ENCODE results near the gene SH3D19.

GRCh38 chr4:151292038-151292437, 33.4 kb downstream of the SH3D19 start:
- TF ChIP-seq CTCF (IDR thresholded peaks at IDR 0.05) (no peak), POLR2A (IDR thresholded peaks at IDR 0.05) (no peak)

Measured in esophagus squamous epithelium (tissue), 4 donors.